Neural progenitor cell (in vitro differentiated cells): ENCODE measurements around the gene C4BPB. TPM values are rescaled to one million over a fixed set of nuclear protein-coding genes. Genes with fewer than 3 reads are reported as not detected.

Source experiments
- DNase-seq: peaks from one replicate; pipeline ENCODE4 v3.0.0-alpha.2; 2016; ENCODE audit warnings: low spot score
- H2AFZ ChIP-seq: fragments of 200-600 bp; sonication (generic); replicated peaks from 2 replicates; pipeline ENCODE4 v1.6.1; 2016; ENCODE audit warnings: antibody characterized with exemption
- H3F3A ChIP-seq: fragments of 200-600 bp; sonication (generic); 2 replicates; pipeline ENCODE4 v1.6.1; 2016; ENCODE audit warnings: antibody characterized with exemption, low read depth
- H3K27ac ChIP-seq: fragments of 200-600 bp; sonication (generic); 2 replicates; pipeline ENCODE4 v1.5.1; 2016; ENCODE audit warnings: mild to moderate bottlenecking
- H3K27me3 ChIP-seq: fragments of 200-600 bp; sonication (generic); 2 replicates; pipeline ENCODE4 v1.6.1; 2016; ENCODE audit warnings: mild to moderate bottlenecking, moderate library complexity
- H3K36me3 ChIP-seq: fragments of 200-600 bp; sonication (generic); 2 replicates; pipeline ENCODE4 v1.5.1; 2016
- H3K4me1 ChIP-seq: fragments of 200-600 bp; sonication (generic); 2 replicates; pipeline ENCODE4 v1.6.1; 2016; ENCODE audit warnings: mixed run types
- H3K4me2 ChIP-seq: fragments of 200-600 bp; sonication (generic); 2 replicates; pipeline ENCODE4 v1.6.1; 2016
- H3K4me3 ChIP-seq: fragments of 200-600 bp; sonication (generic); 2 replicates; pipeline ENCODE4 v1.5.1; 2016
- H3K79me2 ChIP-seq: fragments of 200-600 bp; sonication (generic); 2 replicates; pipeline ENCODE4 v1.6.1; 2016; ENCODE audit warnings: low read depth
- H3K9ac ChIP-seq: fragments of 200-600 bp; sonication (generic); 2 replicates; pipeline ENCODE4 v1.6.1; 2016
- H3K9me3 ChIP-seq: fragments of 200-600 bp; sonication (generic); 2 replicates; pipeline ENCODE4 v1.5.1; 2016; ENCODE audit warnings: low read depth
- H4K20me1 ChIP-seq: fragments of 200-600 bp; sonication (generic); 2 replicates; pipeline ENCODE4 v1.6.1; 2016; ENCODE audit warnings: low read depth
- H3K27ac Mint-ChIP-seq: 3 replicates; pipeline ENCODE4 v1.8.0; 2021; ENCODE audit warnings: mixed read lengths
- H3K27me3 Mint-ChIP-seq: 2 replicates; pipeline ENCODE4 v1.8.0; 2022; ENCODE audit warnings: low read depth, mild to moderate bottlenecking, inconsistent platforms, moderate library complexity, mixed read lengths; ENCODE audit not compliant: insufficient read depth
- H3K36me3 Mint-ChIP-seq: 3 replicates; pipeline ENCODE4 v1.8.0; 2021; ENCODE audit warnings: mixed read lengths
- H3K4me1 Mint-ChIP-seq: 3 replicates; pipeline ENCODE4 v1.8.0; 2021; ENCODE audit warnings: mixed read lengths
- H3K4me3 Mint-ChIP-seq: 3 replicates; pipeline ENCODE4 v1.8.0; 2021; ENCODE audit warnings: mild to moderate bottlenecking, moderate library complexity, mixed read lengths
- H3K9me3 Mint-ChIP-seq: 3 replicates; pipeline ENCODE4 v1.8.0; 2020; ENCODE audit warnings: mixed read lengths
- EZH2 ChIP-seq: fragments of 200-600 bp; sonication (generic); IDR thresholded peaks from 2 replicates; pipeline ENCODE4 v1.6.1; 2017; ENCODE audit warnings: antibody characterized with exemption, mild to moderate bottlenecking, moderate library complexity
- EZH2phosphoT487 ChIP-seq: fragments of 200-600 bp; sonication (generic); IDR thresholded peaks from 2 replicates; pipeline ENCODE4 v1.6.1; 2017; ENCODE audit warnings: antibody characterized with exemption
- total RNA-seq: library from RNA; depleted of rRNA; stranded (reverse); fragments of >200 nt; gene quantifications from 2 replicates; pipeline ENCODE4 v1.2.3, GENCODE V29; 2015; ENCODE audit warnings: low replicate concordance
- TF ChIP-seq, protein P1 (sequence below): fragments of 200-600 bp; sonication (generic); IDR thresholded peaks from 2 replicates; pipeline ENCODE4 v1.5.1; 2017; ENCODE audit warnings: antibody characterized with exemption, mild to moderate bottlenecking

Gene C4BPB
- total RNA-seq, 1 donor from 2014 or later: not detected

DNA sequence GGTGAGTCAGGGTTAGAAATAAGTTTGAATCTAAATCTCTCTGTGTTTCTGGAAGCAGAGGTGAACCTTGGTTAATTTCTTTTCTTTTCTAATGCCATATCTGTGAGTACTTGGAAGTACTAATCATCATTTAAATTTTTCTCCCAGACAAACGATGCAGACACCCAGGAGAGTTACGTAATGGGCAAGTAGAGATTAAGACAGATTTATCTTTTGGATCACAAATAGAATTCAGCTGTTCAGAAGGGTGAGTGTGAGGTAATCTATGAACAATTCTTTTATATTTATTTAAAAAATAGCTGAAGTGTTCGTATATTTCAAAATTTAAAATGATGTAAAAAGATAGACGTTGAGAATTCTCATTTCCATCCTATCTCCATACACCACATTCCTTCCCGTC is 26.6 kb downstream of the C4BPB start:
- Mint-ChIP-seq H3K9me3 (no peaks in the 10 kb centered on the region), H3K27ac (no peak overlapping the region), H3K36me3 (no peaks in the 10 kb centered on the region), H3K27me3 (no peaks in the 10 kb centered on the region), H3K4me1 (no peaks in the 10 kb centered on the region), H3K4me3 (no peak overlapping the region)
- Histone ChIP-seq H3K4me2 (no peak overlapping the region), H3F3A (no peaks in the 10 kb centered on the region), H3K79me2 (no peaks in the 10 kb centered on the region), H3K36me3 (no peaks in the 10 kb centered on the region), H3K9me3 (no peaks in the 10 kb centered on the region), H3K4me1 (no peaks in the 10 kb centered on the region), H3K4me3 (no peak overlapping the region), H3K27me3 (no peaks in the 10 kb centered on the region), H2AFZ (no peak overlapping the region), H3K9ac (no peak overlapping the region), H3K27ac (no peak overlapping the region), H4K20me1 (no peaks in the 10 kb centered on the region)
- TF ChIP-seq EZH2 (no peak), EZH2phosphoT487 (no peak)
- TF ChIP-seq, protein P1, sequence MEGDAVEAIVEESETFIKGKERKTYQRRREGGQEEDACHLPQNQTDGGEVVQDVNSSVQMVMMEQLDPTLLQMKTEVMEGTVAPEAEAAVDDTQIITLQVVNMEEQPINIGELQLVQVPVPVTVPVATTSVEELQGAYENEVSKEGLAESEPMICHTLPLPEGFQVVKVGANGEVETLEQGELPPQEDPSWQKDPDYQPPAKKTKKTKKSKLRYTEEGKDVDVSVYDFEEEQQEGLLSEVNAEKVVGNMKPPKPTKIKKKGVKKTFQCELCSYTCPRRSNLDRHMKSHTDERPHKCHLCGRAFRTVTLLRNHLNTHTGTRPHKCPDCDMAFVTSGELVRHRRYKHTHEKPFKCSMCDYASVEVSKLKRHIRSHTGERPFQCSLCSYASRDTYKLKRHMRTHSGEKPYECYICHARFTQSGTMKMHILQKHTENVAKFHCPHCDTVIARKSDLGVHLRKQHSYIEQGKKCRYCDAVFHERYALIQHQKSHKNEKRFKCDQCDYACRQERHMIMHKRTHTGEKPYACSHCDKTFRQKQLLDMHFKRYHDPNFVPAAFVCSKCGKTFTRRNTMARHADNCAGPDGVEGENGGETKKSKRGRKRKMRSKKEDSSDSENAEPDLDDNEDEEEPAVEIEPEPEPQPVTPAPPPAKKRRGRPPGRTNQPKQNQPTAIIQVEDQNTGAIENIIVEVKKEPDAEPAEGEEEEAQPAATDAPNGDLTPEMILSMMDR: no peak
- DNase-seq: no peak

DNA sequence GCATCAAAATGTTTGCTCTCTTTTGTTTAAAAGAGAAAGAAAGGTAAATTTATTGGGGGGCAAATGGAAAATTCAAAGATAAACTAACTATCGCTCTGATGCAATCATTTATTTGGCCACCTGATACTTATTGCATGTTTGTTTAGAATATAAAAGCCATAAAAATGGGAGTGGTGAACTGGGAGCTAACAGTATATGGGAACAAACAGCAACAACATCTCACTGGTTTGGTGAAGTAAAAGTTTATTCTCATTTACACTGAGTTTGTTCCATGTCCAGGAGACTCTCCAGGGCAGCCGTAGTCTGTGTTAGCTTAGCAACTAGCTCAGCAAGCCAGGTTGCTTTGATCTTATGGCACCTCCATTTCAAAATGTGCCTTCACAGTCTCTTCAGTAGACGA is 35.7 kb downstream of the C4BPB start:
- no peaks in the 10 kb centered on the region for H3K36me3 Mint-ChIP-seq
- H3K27me3 Mint-ChIP-seq: no peaks in the 10 kb centered on the region
- Histone ChIP-seq H4K20me1 (no peaks in the 10 kb centered on the region), H3K4me1 (no peaks in the 10 kb centered on the region), H3K27ac (no peak overlapping the region), H3K9ac (no peak overlapping the region), H3K4me2 (no peak overlapping the region), H3K27me3 (no peaks in the 10 kb centered on the region), H2AFZ (no peak overlapping the region), H3K9me3 (no peaks in the 10 kb centered on the region), H3F3A (no peaks in the 10 kb centered on the region), H3K4me3 (no peak overlapping the region), H3K79me2 (no peaks in the 10 kb centered on the region), H3K36me3 (peaks cover 3% of the 10 kb centered on the region)
- H3K27ac Mint-ChIP-seq: no peak overlapping the region
- no peak overlapping the region for H3K4me3 Mint-ChIP-seq
- no peaks in the 10 kb centered on the region for H3K4me1 Mint-ChIP-seq
- no peak for DNase-seq
- TF ChIP-seq, protein P1: no peak
- TF ChIP-seq EZH2 (no peak), EZH2phosphoT487 (no peak)
- H3K9me3 Mint-ChIP-seq: peaks cover 18% of the 10 kb centered on the region

DNA sequence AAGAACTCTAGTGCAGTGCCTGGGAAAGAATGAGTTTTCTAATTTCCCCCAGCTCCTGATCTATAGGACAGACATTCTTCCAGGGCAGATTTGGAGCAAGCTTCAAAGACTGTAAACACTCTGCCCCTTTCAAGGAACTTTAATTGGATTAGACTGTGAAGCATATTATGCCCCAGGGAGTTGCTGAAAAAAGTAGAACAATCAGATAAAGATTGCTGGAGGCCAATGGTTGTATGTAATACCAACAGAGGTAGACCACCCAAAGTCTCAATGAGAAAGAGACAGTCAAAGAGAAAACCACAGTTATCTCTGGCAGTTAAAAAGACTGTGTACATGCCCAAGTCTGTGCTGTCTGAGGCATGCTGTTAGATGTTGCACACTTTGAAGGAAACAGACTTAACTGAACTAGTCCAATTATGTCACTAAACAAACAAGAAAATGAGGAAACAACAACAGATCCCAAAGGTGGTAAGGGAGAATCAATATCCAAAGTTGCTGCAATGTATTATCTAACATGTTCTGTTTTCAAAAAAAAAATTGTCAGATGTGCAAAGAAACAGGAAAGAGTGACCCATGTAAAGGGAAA is 39.8 kb downstream of the C4BPB start:
- peaks cover 27% of the 10 kb centered on the region for H3K9me3 Mint-ChIP-seq
- no peaks in the 10 kb centered on the region for H3K36me3 Mint-ChIP-seq
- H3K4me1 ChIP-seq: no peaks in the 10 kb centered on the region
- H3K9me3 ChIP-seq: no peaks in the 10 kb centered on the region
- H3K4me3 ChIP-seq: no peak overlapping the region
- H4K20me1 ChIP-seq: no peaks in the 10 kb centered on the region
- peak; percentile 3 for DNase-seq
- H3K27me3 ChIP-seq: no peaks in the 10 kb centered on the region
- peaks cover 3% of the 10 kb centered on the region for H3K36me3 ChIP-seq
- no peaks in the 10 kb centered on the region for H3K4me1 Mint-ChIP-seq
- H3K4me2 ChIP-seq: no peak overlapping the region
- H3K27me3 Mint-ChIP-seq: peaks cover 3% of the 10 kb centered on the region
- H3K9ac ChIP-seq: no peak overlapping the region
- H3K79me2 ChIP-seq: no peaks in the 10 kb centered on the region
- no peak overlapping the region for H3K27ac Mint-ChIP-seq
- TF ChIP-seq EZH2phosphoT487 (no peak), EZH2 (no peak)
- TF ChIP-seq, protein P1: no peak
- H3K27ac ChIP-seq: no peak overlapping the region
- H3K4me3 Mint-ChIP-seq: no peak overlapping the region
- no peak overlapping the region for H2AFZ ChIP-seq
- H3F3A ChIP-seq: no peaks in the 10 kb centered on the region
